GM12878 (cell line): ENCODE measurements around the gene RNF167. TPM values are rescaled to one million over a fixed set of nuclear protein-coding genes. Genes with fewer than 3 reads are reported as not detected.
A peak's percentile ranks its signal among the peaks of the same experiment; 100 is the strongest.

Experiments
- ATAC-seq: fragments of 200-7000 bp; cut with Tn5 transposase; 3 replicates; pipeline ENCODE4 v1.9.1; 2020; ENCODE audit warnings: mild to moderate bottlenecking, moderate library complexity
- BruUV-seq: library from RNA; stranded (reverse); fragments of 400-500 nt; replicated peaks from 2 replicates; lab custom pipeline; 2021; lab: Mats Ljungman, UMichigan
- CTCF ChIA-PET: fragments of 300-600 bp; sonication (Branson Sonifier 250); formaldehyde crosslinking; extraction: SDS; loops from one replicate; lab custom pipeline; 2021; ENCODE audit warnings: inconsistent platforms; lab: Yijun Ruan, JAX
- POLR2A ChIA-PET: fragments of 350-600 bp; formaldehyde crosslinking; extraction: SDS; loops from one replicate; lab custom pipeline; 2021; ENCODE audit warnings: inconsistent platforms; lab: Charles Lee
- RAD21 ChIA-PET: fragments of 300-600 bp; sonication (Branson Sonifier 250); formaldehyde crosslinking; loops from one replicate; lab custom pipeline; 2023; ENCODE audit warnings: antibody characterized with exemption; ENCODE audit not compliant: unreplicated experiment; lab: Charles Lee
- SMC1A ChIA-PET: fragments of 300-600 bp; sonication (Branson Sonifier 250); formaldehyde crosslinking; loops from one replicate; lab custom pipeline; 2023; ENCODE audit not compliant: unreplicated experiment, uncharacterized antibody; lab: Charles Lee
- DNase-seq: peaks from one replicate; pipeline ENCODE4 v3.0.0-alpha.2; 2011; ENCODE audit warnings: low read depth, low spot score
- FAIRE-seq: peaks from 3 replicates; lab custom pipeline; 2011; peaks lifted over from hg19 to GRCh38; lab: Jason Lieb, UNC
- H2AFZ ChIP-seq: 2 replicates; pipeline ENCODE4 v1.6.0; 2011; ENCODE audit warnings: low read depth, low read length, control low read depth; ENCODE audit not compliant: control insufficient read depth
- H3K27ac ChIP-seq: 2 replicates; pipeline ENCODE4 v1.5.1; 2011; ENCODE audit warnings: control low read depth; ENCODE audit not compliant: control insufficient read depth, insufficient read depth
- H3K27me3 ChIP-seq, 2 experiments: replicated peaks in 1 of 2; 2 replicates each; pipeline versions ENCODE4 v1.6.0 to v1.6.1; 2011; ENCODE audit warnings: low read length in 1 of 2; ENCODE audit not compliant: control insufficient read depth in 2 of 2, insufficient read depth in 2 of 2
- H3K36me3 ChIP-seq, 2 experiments: 2 replicates each; pipeline ENCODE4 v1.5.1; 2011; ENCODE audit warnings: low read length in 1 of 2; ENCODE audit not compliant: control insufficient read depth in 2 of 2, insufficient read depth in 2 of 2
- H3K4me1 ChIP-seq: 2 replicates; pipeline ENCODE4 v1.6.1; 2011; ENCODE audit warnings: mild to moderate bottlenecking, low read length, moderate library complexity, mixed read lengths; ENCODE audit not compliant: control insufficient read depth, insufficient read depth
- H3K4me2 ChIP-seq: 2 replicates; pipeline ENCODE4 v1.6.0; 2011; ENCODE audit warnings: control low read depth; ENCODE audit not compliant: control insufficient read depth, insufficient read depth
- H3K4me3 ChIP-seq: fragments of 200-600 bp; sonication (generic); 2 replicates; pipeline ENCODE4 v1.5.1; 2016
- H3K79me2 ChIP-seq: 2 replicates; pipeline ENCODE4 v1.6.0; 2011; ENCODE audit warnings: low read length; ENCODE audit not compliant: control insufficient read depth, insufficient read depth
- H3K9ac ChIP-seq: 2 replicates; pipeline ENCODE4 v1.8.0; 2011; ENCODE audit warnings: low read length, control low read depth, mixed read lengths; ENCODE audit not compliant: control insufficient read depth, insufficient read depth
- H3K9me3 ChIP-seq: replicated peaks from 3 replicates; pipeline ENCODE4 v1.5.1; 2011; ENCODE audit warnings: mild to moderate bottlenecking, low read length; ENCODE audit not compliant: control insufficient read depth, insufficient read depth
- H4K20me1 ChIP-seq: 2 replicates; pipeline ENCODE4 v1.6.0; 2011; ENCODE audit not compliant: control insufficient read depth, insufficient read depth
- CBFB ChIP-seq: IDR thresholded peaks from 2 replicates; pipeline ENCODE4 v1.6.1; 2016; ENCODE audit warnings: antibody characterized with exemption, low read depth
- CREB1 ChIP-seq: IDR thresholded peaks from 2 replicates; pipeline ENCODE4 v1.6.1; 2012; ENCODE audit warnings: low read depth, mild to moderate bottlenecking, inconsistent platforms
- EGR1 ChIP-seq, 2 experiments: IDR thresholded peaks; 1 replicate in 1 of 2; 2 replicates in 1 of 2; pipeline ENCODE4 v1.6.1; 2011 to 2012; ENCODE audit warnings: low read depth in 2 of 2, low read length in 2 of 2, borderline replicate concordance in 1 of 2, mild to moderate bottlenecking in 1 of 2, moderate library complexity in 1 of 2
- ETV6 ChIP-seq, 2 experiments: fragments of 450-650 bp in 1 of 2; IDR thresholded peaks in 1 of 2; conservative IDR thresholded peaks in 1 of 2; 2 replicates each; pipeline ENCODE4 v1.6.1; 2014; ENCODE audit warnings: antibody characterized with exemption in 1 of 2, borderline replicate concordance in 1 of 2, low read depth in 1 of 2, mild to moderate bottlenecking in 1 of 2, moderate library complexity in 1 of 2
- HDAC6 ChIP-seq: fragments of 200-600 bp; sonication (generic); IDR thresholded peaks from one replicate; pipeline ENCODE4 v1.8.0; 2017; ENCODE audit warnings: antibody characterized with exemption; ENCODE audit not compliant: unreplicated experiment
- LARP7 ChIP-seq: fragments of 450-650 bp; IDR thresholded peaks from 2 replicates; pipeline ENCODE4 v1.6.1; 2017; ENCODE audit warnings: mild to moderate bottlenecking
- NFIC ChIP-seq: IDR thresholded peaks from 2 replicates; pipeline ENCODE4 v1.6.1; 2012; ENCODE audit warnings: low read depth, mild to moderate bottlenecking, inconsistent platforms, low read length, moderate library complexity
- NR2C2 ChIP-seq: IDR thresholded peaks from 2 replicates; pipeline ENCODE4 v1.6.1; 2011; ENCODE audit warnings: borderline replicate concordance, low read depth; ENCODE audit not compliant: control insufficient read depth, insufficient read length
- PAX5 ChIP-seq: IDR thresholded peaks from 2 replicates; pipeline ENCODE4 v1.6.1; 2011; ENCODE audit warnings: low read depth, low read length, borderline replicate concordance
- POLR2A ChIP-seq: IDR thresholded peaks from 2 replicates; pipeline ENCODE4 v1.6.1; 2011; ENCODE audit warnings: low read depth, mild to moderate bottlenecking, low read length
- POLR2AphosphoS5 ChIP-seq: IDR thresholded peaks from 2 replicates; pipeline ENCODE4 v1.6.1; 2011; ENCODE audit warnings: mild to moderate bottlenecking, low read length, inconsistent platforms
- RELA ChIP-seq: fragments of 450-650 bp; IDR thresholded peaks from 2 replicates; pipeline ENCODE4 v1.8.0; 2014; ENCODE audit warnings: borderline replicate concordance; ENCODE audit not compliant: partially characterized antibody
- SKIL ChIP-seq: fragments of 450-650 bp; IDR thresholded peaks from 2 replicates; pipeline ENCODE4 v1.6.1; 2017; ENCODE audit warnings: mild to moderate bottlenecking, low read depth, inconsistent platforms; ENCODE audit not compliant: poor library complexity, severe bottlenecking
- SPI1 ChIP-seq: IDR thresholded peaks from 2 replicates; pipeline ENCODE4 v1.6.1; 2011; ENCODE audit warnings: low read depth, mild to moderate bottlenecking, low read length, moderate library complexity, borderline replicate concordance; ENCODE audit not compliant: insufficient read depth
- STAT1 ChIP-seq: fragments of 450-650 bp; conservative IDR thresholded peaks from 2 replicates; pipeline ENCODE4 v1.6.1; 2014; ENCODE audit warnings: antibody characterized with exemption, mild to moderate bottlenecking
- TAF1 ChIP-seq: IDR thresholded peaks from 2 replicates; pipeline ENCODE4 v1.6.1; 2011; ENCODE audit warnings: mild to moderate bottlenecking, low read depth, low read length, borderline replicate concordance
- TCF12 ChIP-seq: IDR thresholded peaks from 2 replicates; pipeline ENCODE4 v1.6.1; 2011; ENCODE audit warnings: low read depth, mild to moderate bottlenecking, low read length
- ZBTB11 ChIP-seq: fragments of 450-650 bp; formaldehyde crosslinking; IDR thresholded peaks from 2 replicates; pipeline ENCODE4 v1.5.0; 2022; ENCODE audit warnings: mild to moderate bottlenecking, missing genetic modification characterization
- ZNF274 ChIP-seq: IDR thresholded peaks from one replicate; pipeline ENCODE4 v1.8.0; 2011; ENCODE audit not compliant: insufficient read length, insufficient read depth
- WGBS: methylation state at CpG from one replicate; pipeline ENCODE4 v1.1.6; 2016; ENCODE audit warnings: low lambda C conversion rate; ENCODE audit not compliant: insufficient replicate concordance, insufficient coverage; ENCODE audit errors: missing lambda C conversion rate; 5-methylcytosine and 5-hydroxymethylcytosine counted together
- in situ Hi-C: fragments of 300-500 bp; cut with MboI; formaldehyde crosslinking; loops from 9 replicates; pipeline ENCODE4 v1.14.3; 2018; ENCODE audit warnings: mixed read lengths
- intact Hi-C: fragments of 100-400 bp; cut with micrococcal nuclease; formaldehyde crosslinking; loops from one replicate; pipeline ENCODE4 v1.14.2; 2022; ENCODE audit not compliant: unreplicated experiment
- polyA plus RNA-seq, 11 experiments: library from polyadenylated mRNA; depleted of rRNA in 4 of 11; unstranded in 6 of 11; stranded (reverse) in 5 of 11; fragments of >200 nt; fragmentation: Nextera tagmentation in 4 of 11; fragmentation: Illumina TruSeq in 1 of 11; extraction: Ambion mirVana in 4 of 11; extraction: Trizol in 1 of 11; gene quantifications; 1 replicate in 1 of 11; 2 replicates in 10 of 11; pipeline versions ENCODE4 v1.2.1 to v1.2.3, GENCODE V29; 2011 to 2016; ENCODE audit warnings: inconsistent platforms in 2 of 11, missing spikeins in 2 of 11, low read depth in 1 of 11
- total RNA-seq, 4 experiments: library from RNA; depleted of rRNA in 3 of 4; stranded (reverse); fragments of >200 nt in 3 of 4; fragmentation: Illumina TruSeq in 1 of 4; extraction: Trizol in 1 of 4; gene quantifications; 2 replicates each; pipeline versions ENCODE4 v1.2.1 to v1.2.3, GENCODE V29; 2013 to 2021

The RNF167 gene
- total and polyA plus RNA-seq, 10 of the 15 experiments (the other 5 are each of a cell fraction or from before 2014, with no cell fraction given), result 33.6 to 147 (median 57.6) TPM

- ATAC-seq, result no peak
- in situ Hi-C loops (no loop called here), intact Hi-C loops (no loop called here)
- peak overlapping the region; percentile 100 for H3K27ac ChIP-seq
- H3K27me3 ChIP-seq, result no peaks in the 10 kb centered on the region
- peak overlapping the region; percentile 96 for H3K4me3 ChIP-seq
- WGBS, result under 1% methylated on average over 16 of the region's 16 CpGs
- no peaks in the 10 kb centered on the region for H3K9me3 ChIP-seq
- FAIRE-seq, result no peak
- BruUV-seq, result TSS peak; percentile 81
- H3K36me3 ChIP-seq, result peaks cover 20 to 22% of the 10 kb centered on the region in 2 experiments
- ChIA-PET CTCF (interaction anchor here (1.2 to 3.3 kb wide), 3 partner anchors 20 to 115 kb away, joined by 3 to 13 read pairs (median 12); partner anchors contain the start of gene SPAG7), RAD21 (interaction anchor here (9.8 kb wide), 1 partner anchor 19 kb away, joined by 73 read pairs; the partner anchor contains the start of gene SPAG7), SMC1A (interaction anchor here (1.2 to 7.1 kb wide), 4 partner anchors 11 to 40 kb away, joined by 3 to 50 read pairs (median 5); partner anchors contain the start of gene SPAG7), POLR2A (interaction anchor here (0.6 to 17.5 kb wide), 3 partner anchors 19 to 51 kb away, joined by 3 to 272 read pairs (median 5); partner anchors contain the start of genes INCA1, KIF1C and SPAG7)
- no peak for DNase-seq
- H3K4me2 ChIP-seq, result peak overlapping the region; percentile 55
- H3K9ac ChIP-seq, result peak overlapping the region; percentile 100
- H2AFZ ChIP-seq, result no peak overlapping the region
- H4K20me1 ChIP-seq, result peaks cover 5% of the 10 kb centered on the region
- H3K4me1 ChIP-seq, result peaks cover 48% of the 10 kb centered on the region
- H3K79me2 ChIP-seq, result peaks cover 82% of the 10 kb centered on the region
- TF ChIP-seq SKIL, result no peak
- no peak for TF ChIP-seq HDAC6
- peak; percentile 70 for TF ChIP-seq POLR2A
- TF ChIP-seq EGR1 (IDR thresholded peaks at IDR 0.05; ENCODE audit: borderline replicate concordance in 1 of 2, low read depth in 2 of 2, low read length in 2 of 2), result no peak
- 0 out of 2 replicates have a peak, but pooled peaks have one; percentile 12 for TF ChIP-seq PAX5
- peak; percentile 91 for TF ChIP-seq SPI1
- TF ChIP-seq NFIC, result no peak
- TF ChIP-seq LARP7, result 0 out of 2 replicates have a peak, but pooled peaks have one; percentile 28
- peak; percentile 57 for TF ChIP-seq RELA
- no peak for TF ChIP-seq TAF1
- TF ChIP-seq CBFB, result 0 out of 2 replicates have a peak, but pooled peaks have one; percentile 17
- no peak for TF ChIP-seq ZNF274
- TF ChIP-seq ZBTB11 (CRISPR knock-in tag), result 0 out of 2 replicates have a peak, but pooled peaks have one; percentile 16
- no peak for TF ChIP-seq NR2C2
- TF ChIP-seq TCF12, result no peak
- no peak for TF ChIP-seq CREB1
- no peak for TF ChIP-seq ETV6 (conservative IDR thresholded peaks at IDR 0.05 in 1 of 2, IDR thresholded peaks at IDR 0.05 in 1 of 2; ENCODE audit: borderline replicate concordance in 1 of 2, low read depth in 1 of 2)
- TF ChIP-seq STAT1, result no peak
- TF ChIP-seq POLR2AphosphoS5, result peak; percentile 77
These were observed 6.4 kb downstream of the RNF167 start for GRCh38 chr17:4946312-4946976.
